NK-92 (cell line): ENCODE results near the gene ARID1B.

Experiments used
- DNase-seq: peaks from one replicate; lab custom pipeline; 2025; ENCODE audit not compliant: unreplicated experiment; lab: John Stamatoyannopoulos, UW

ARID1B gene

GRCh38 chr6:157196391-157196790 is 419.2 kb downstream of the ARID1B start:
- no peak for DNase-seq

GRCh38 chr6:157198425-157199279 is 421.5 kb downstream of the ARID1B start:
- no peak for DNase-seq

GRCh38 chr6:157200117-157200516 is 422.9 kb downstream of the ARID1B start:
- no peak for DNase-seq

GRCh38 chr6:157200611-157201010 is 423.4 kb downstream of the ARID1B start:
- no peak for DNase-seq

GRCh38 chr6:157201083-157201482 is 423.9 kb downstream of the ARID1B start:
- no peak for DNase-seq

- DNase-seq, result no peak
Measured at GRCh38 chr6:157203312-157203744, 426.1 kb downstream of the ARID1B start.

- DNase-seq, result no peak
Measured at GRCh38 chr6:157203764-157204163, 426.6 kb downstream of the ARID1B start.

- no peak for DNase-seq
Measured at GRCh38 chr6:157205473-157206358, 428.5 kb downstream of the ARID1B start.

- no peak for DNase-seq
Measured at GRCh38 chr6:157206359-157206815, 429.2 kb downstream of the ARID1B start.

GRCh38 chr6:157207521-157208076 is 430.4 kb downstream of the ARID1B start:
- no peak for DNase-seq

- no peak for DNase-seq
Measured at GRCh38 chr6:157209865-157210530, 432.8 kb downstream of the ARID1B start.

GRCh38 chr6:157210954-157211353 is 433.8 kb downstream of the ARID1B start:
- DNase-seq, result no peak

GRCh38 chr6:157211603-157212455 is 434.7 kb downstream of the ARID1B start:
- DNase-seq, result no peak

- no peak for DNase-seq
Measured at GRCh38 chr6:157213426-157213825, 436.2 kb downstream of the ARID1B start.

- DNase-seq, result no peak
Measured at GRCh38 chr6:157213907-157214565, 436.9 kb downstream of the ARID1B start.

- DNase-seq, result no peak
Measured at GRCh38 chr6:157215717-157216116, 438.5 kb downstream of the ARID1B start.

- DNase-seq, result no peak
Measured at GRCh38 chr6:157216570-157216969, 439.4 kb downstream of the ARID1B start.

- no peak for DNase-seq
Measured at GRCh38 chr6:157217198-157217893, 440.2 kb downstream of the ARID1B start.

- DNase-seq, result no peak
Measured at GRCh38 chr6:157217894-157218370, 440.8 kb downstream of the ARID1B start.
